GM12878 (cell line): Measurements from ENCODE around the gene DUSP7. TPM values are rescaled to one million over a fixed set of nuclear protein-coding genes. Genes with fewer than 3 reads are reported as not detected.

Experiments
- BCL3 ChIP-seq: IDR thresholded peaks from 2 replicates; pipeline ENCODE4 v1.6.1; 2011; ENCODE audit warnings: borderline replicate concordance, low read depth, mild to moderate bottlenecking, moderate library complexity, low read length; ENCODE audit not compliant: insufficient read depth, poor library complexity, severe bottlenecking
- BCLAF1 ChIP-seq: fragments of 450-650 bp; IDR thresholded peaks from 2 replicates; pipeline ENCODE4 v1.6.1; 2017; ENCODE audit warnings: antibody characterized with exemption, mild to moderate bottlenecking, moderate library complexity
- BHLHE40 ChIP-seq, 2 experiments: fragments of 450-650 bp in 1 of 2; IDR thresholded peaks; 2 replicates each; pipeline ENCODE4 v1.6.1; 2011 to 2017; ENCODE audit warnings: low read depth in 2 of 2, borderline replicate concordance in 1 of 2, improper control_type of control experiment in 1 of 2, low read length in 1 of 2, mild to moderate bottlenecking in 1 of 2
- DPF2 ChIP-seq: fragments of 450-650 bp; IDR thresholded peaks from 2 replicates; pipeline ENCODE4 v1.6.1; 2017; ENCODE audit warnings: mild to moderate bottlenecking
- E2F8 ChIP-seq: fragments of 450-650 bp; IDR thresholded peaks from 2 replicates; pipeline ENCODE4 v1.6.1; 2018; ENCODE audit warnings: mild to moderate bottlenecking, low read depth, moderate library complexity; ENCODE audit not compliant: partially characterized antibody
- EED ChIP-seq: sonication (generic); IDR thresholded peaks from 2 replicates; pipeline ENCODE4 v1.6.1; 2016; ENCODE audit warnings: antibody characterized with exemption, low read depth
- GABPA ChIP-seq: IDR thresholded peaks from 2 replicates; pipeline ENCODE4 v1.6.1; 2014; ENCODE audit warnings: antibody characterized with exemption, low read depth, mild to moderate bottlenecking, inconsistent platforms
- MTA2 ChIP-seq: fragments of 450-650 bp; IDR thresholded peaks from 2 replicates; pipeline ENCODE4 v1.6.1; 2016; ENCODE audit warnings: low read depth, mild to moderate bottlenecking, moderate library complexity
- NR2F1 ChIP-seq: fragments of 450-650 bp; conservative IDR thresholded peaks from 2 replicates; pipeline ENCODE4 v1.6.1; 2017; ENCODE audit warnings: mild to moderate bottlenecking
- RAD21 ChIP-seq: IDR thresholded peaks from 2 replicates; pipeline ENCODE4 v1.6.1; 2011; ENCODE audit warnings: mild to moderate bottlenecking, low read depth, low read length, moderate library complexity; ENCODE audit not compliant: insufficient read depth
- RELB ChIP-seq: fragments of 450-650 bp; IDR thresholded peaks from 2 replicates; pipeline ENCODE4 v1.6.1; 2017; ENCODE audit warnings: low read depth, mild to moderate bottlenecking, moderate library complexity
- RUNX3 ChIP-seq: IDR thresholded peaks from 2 replicates; pipeline ENCODE4 v1.6.1; 2012; ENCODE audit warnings: low read length, inconsistent platforms
- SPI1 ChIP-seq: IDR thresholded peaks from 2 replicates; pipeline ENCODE4 v1.6.1; 2011; ENCODE audit warnings: low read depth, mild to moderate bottlenecking, low read length, moderate library complexity, borderline replicate concordance; ENCODE audit not compliant: insufficient read depth
- TAF1 ChIP-seq: IDR thresholded peaks from 2 replicates; pipeline ENCODE4 v1.6.1; 2011; ENCODE audit warnings: mild to moderate bottlenecking, low read depth, low read length, borderline replicate concordance
- ZNF274 ChIP-seq: IDR thresholded peaks from one replicate; pipeline ENCODE4 v1.8.0; 2011; ENCODE audit not compliant: insufficient read length, insufficient read depth
- polyA plus RNA-seq, 11 experiments: library from polyadenylated mRNA; depleted of rRNA in 4 of 11; unstranded in 6 of 11; stranded (reverse) in 5 of 11; fragments of >200 nt; fragmentation: Nextera tagmentation in 4 of 11; fragmentation: Illumina TruSeq in 1 of 11; extraction: Ambion mirVana in 4 of 11; extraction: Trizol in 1 of 11; gene quantifications; 1 replicate in 1 of 11; 2 replicates in 10 of 11; pipeline versions ENCODE4 v1.2.1 to v1.2.3, GENCODE V29; 2011 to 2016; ENCODE audit warnings: inconsistent platforms in 2 of 11, missing spikeins in 2 of 11, low read depth in 1 of 11
- total RNA-seq, 4 experiments: library from RNA; depleted of rRNA in 3 of 4; stranded (reverse); fragments of >200 nt in 3 of 4; fragmentation: Illumina TruSeq in 1 of 4; extraction: Trizol in 1 of 4; gene quantifications; 2 replicates each; pipeline versions ENCODE4 v1.2.1 to v1.2.3, GENCODE V29; 2013 to 2021

Gene DUSP7
- total and polyA plus RNA-seq, 10 of the 15 experiments (the other 5 are each of a cell fraction or from before 2014, with no cell fraction given), result 0.73 to 17.0 (median 7.9) TPM

GRCh38 chr3:52052831-52053306, 3.5 kb downstream of the DUSP7 start (continued):
- TF ChIP-seq SPI1 (no peak; the same call in 1 of the 2 replicates), RELB (0 out of 2 replicates have a peak, but pooled peaks have one; percentile 34), BCL3 (no peak), EED (0 out of 2 replicates have a peak, but pooled peaks have one; percentile 40), NR2F1 (0 out of 2 replicates have a peak, but pooled peaks have one; percentile 18), DPF2 (no peak), E2F8 (no peak), BHLHE40 (IDR thresholded peaks at IDR 0.05; ENCODE audit: borderline replicate concordance in 1 of 2, low read depth in 2 of 2, low read length in 1 of 2) (peak in 1 of 2 experiments; percentile 20; a peak in 1 of 4 replicates), MTA2 (0 out of 2 replicates have a peak, but pooled peaks have one; percentile 13), ZNF274 (no peak), RUNX3 (peak; percentile 20; the same call in 1 of the 2 replicates), BCLAF1 (no peak), RAD21 (peak; percentile 8; the same call in 1 of the 2 replicates), TAF1 (no peak), GABPA (no peak)
